Activated CD4-positive, alpha-beta T cell treated with anti-CD3 and anti-CD28 coated beads, Interleukin-2, amount 50 U/mL, for 16 hours (primary cell): Measurements from ENCODE around the gene PABPN1L.

Source experiments
- DNase-seq: peaks from one replicate; pipeline ENCODE4 v3.0.0-alpha.2; 2020

PABPN1L gene, protein sequence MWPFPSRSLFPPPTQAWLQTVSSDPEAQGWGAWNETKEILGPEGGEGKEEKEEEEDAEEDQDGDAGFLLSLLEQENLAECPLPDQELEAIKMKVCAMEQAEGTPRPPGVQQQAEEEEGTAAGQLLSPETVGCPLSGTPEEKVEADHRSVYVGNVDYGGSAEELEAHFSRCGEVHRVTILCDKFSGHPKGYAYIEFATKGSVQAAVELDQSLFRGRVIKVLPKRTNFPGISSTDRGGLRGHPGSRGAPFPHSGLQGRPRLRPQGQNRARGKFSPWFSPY

DNA sequence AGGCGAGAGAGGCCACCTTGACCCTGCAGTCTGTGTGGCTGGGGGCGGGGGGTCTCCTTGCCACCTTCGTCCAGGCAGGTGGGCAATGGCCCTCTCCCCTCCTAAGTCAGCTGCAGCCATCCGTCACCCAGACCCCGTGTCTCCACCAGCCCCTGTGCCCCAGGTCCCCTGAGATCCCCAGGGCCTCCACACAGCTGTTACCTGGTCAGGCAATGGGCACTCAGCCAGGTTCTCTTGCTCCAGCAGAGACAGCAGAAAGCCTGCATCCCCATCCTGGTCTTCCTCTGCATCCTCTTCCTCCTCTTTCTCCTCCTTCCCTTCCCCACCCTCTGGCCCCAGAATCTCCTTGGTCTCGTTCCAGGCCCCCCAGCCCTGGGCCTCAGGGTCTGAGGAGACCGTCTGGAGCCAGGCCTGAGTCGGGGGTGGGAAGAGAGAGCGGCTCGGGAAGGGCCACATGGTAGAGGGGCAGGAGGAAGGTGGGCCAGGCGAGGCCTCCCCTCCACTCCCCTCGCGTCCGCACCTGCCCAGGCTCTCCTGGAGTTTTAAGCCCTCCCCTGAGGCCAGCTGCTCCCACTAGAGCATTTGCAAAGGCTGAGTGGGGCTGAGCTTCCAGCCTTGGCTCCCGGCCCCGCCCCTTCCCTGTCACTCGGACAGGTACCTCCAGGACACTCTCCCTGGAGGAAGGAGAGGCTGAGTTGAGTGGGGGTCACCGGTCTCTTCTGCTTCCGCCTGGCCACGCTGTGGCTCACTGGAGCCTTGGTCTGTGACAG, at the start of gene PABPN1L:
TSS of gene PABPN1L (minus strand) at position 510 of the 770 bp plus-strand sequence. CDS start at position 456, 54 bp downstream.
- DNase-seq: no peak

DNA sequence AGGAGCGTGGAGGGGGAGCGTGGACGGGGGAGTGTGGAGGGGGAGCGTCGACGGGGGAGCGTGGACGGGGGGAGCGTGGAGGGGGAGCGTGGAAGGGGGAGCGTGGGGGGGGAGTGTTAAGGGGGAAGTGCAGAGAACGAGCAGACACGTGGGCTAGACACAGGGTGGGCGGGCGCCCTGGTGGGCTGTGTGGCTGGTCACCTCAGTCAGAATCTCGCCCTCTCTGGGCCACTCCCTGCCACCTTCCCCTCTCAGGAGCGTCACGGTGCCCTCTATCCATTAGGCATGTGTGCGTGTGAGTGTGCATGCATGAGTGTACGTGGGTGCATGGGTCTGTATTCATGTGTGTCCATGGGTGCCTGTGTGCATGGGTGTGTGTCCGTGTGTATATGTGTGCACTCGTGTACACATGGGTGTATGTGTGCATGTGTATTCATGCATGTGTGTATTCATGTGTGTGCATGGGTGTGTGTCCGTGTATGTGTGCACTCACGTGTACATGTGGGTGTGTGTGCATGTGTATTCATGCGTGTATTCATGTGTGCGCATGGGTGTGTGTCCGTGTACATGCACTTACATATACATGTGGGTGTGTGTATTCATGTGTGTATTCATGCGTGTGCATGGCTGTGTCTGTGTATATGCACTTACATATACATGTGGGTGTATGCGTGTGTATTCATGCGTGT, 49.3 kb upstream of the PABPN1L start:
- no peak for DNase-seq

DNA sequence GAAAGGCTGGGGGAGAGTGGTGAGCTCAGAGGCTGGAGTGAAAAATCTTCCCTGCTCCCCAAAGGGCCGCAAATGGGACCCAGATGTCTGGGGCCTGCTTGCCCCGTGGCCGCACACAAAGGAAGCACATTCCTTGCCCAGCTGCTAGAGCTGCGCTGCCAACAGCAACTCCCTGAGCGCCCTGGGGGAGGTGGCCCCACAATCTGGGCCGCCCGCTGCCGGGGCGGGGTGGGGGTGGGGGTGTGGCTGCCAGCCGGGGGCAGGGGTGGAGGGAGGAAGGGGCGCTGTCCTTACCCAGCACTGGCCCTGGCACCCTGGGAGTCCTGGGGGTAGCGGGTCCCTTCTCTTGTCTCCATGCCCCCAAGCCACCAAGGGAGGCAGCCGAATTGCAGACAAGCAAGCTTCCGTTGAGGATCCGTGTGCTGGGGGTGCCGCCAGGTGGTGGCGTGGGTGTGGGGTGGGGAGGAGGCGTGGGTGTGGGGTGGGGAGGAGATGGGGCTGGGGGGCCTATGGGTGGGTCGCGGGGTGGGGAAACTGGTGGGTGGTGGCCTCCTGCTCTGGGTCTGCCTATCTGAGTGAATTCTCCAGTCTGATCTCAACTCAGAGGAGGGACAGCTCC, 48.4 kb upstream of the PABPN1L start:
- DNase-seq: no peak

DNA sequence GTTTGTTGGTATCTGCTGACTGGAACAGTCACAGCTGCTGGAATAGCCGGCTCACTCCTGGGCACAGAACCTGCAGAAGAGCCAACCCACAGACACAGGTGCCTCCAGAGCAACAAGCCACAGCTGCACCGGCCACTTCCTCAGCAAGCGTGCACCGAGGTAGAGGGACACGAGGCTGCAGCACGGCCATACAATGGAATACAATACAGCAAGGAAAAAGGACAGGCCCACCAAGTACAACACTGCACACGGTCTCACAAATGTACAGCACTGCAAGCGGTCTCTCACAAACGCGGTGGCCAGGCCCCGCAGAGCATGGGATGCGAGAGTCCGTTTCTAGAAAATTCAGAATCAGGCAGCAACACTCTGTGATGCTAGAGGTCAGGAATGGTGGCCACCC, 47.4 kb upstream of the PABPN1L start:
- DNase-seq: no peak

DNA sequence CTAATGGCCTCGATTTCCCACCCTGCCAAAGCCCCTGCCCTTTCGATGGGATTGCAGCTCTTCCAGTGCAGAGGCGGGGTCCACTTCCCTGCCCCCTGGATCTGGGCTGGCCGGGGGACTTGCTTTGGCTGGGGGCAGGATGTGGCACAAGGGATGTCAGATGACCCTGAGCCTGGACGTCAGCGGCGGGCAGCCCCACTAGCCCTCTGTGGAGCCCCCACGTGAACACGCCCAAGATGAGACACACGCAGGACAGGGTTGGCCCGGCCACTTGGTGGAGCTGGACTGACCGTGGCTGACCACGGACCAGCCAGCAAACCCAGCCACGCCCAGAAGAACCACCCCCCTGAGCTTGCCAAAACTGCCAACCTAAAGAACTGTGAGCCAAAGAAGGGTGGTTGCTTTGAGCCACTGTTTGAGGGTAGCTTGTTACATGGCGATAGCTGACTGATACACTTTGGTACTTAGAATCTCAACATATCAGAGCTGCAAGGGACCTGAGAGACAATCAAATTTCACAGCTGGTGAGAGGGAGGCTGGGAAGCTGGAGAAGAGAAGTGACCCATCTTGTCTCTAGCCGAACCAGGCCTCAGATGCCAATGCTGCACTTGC, 46.6 kb upstream of the PABPN1L start:
- DNase-seq: no peak

DNA sequence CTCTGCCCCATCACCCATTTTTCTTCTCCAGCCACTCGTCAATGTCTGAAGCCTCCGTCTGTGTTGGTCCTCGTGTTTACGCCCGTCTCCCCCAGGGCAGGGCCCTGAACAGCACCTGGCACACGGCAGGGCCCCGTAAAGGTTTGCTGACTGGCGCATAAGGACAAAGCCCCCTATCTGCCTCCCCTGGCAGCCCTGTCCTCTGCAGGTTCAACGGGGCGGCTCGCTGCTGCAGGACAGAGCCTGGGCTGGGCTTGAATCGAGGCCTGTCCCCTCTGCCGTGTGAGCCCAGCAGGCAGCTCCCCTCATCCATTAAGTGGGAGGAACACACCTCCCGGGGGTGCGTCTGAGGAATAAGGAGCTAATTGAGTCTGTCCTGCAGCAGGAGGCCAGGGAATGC, 46.1 kb upstream of the PABPN1L start:
- no peak for DNase-seq

DNA sequence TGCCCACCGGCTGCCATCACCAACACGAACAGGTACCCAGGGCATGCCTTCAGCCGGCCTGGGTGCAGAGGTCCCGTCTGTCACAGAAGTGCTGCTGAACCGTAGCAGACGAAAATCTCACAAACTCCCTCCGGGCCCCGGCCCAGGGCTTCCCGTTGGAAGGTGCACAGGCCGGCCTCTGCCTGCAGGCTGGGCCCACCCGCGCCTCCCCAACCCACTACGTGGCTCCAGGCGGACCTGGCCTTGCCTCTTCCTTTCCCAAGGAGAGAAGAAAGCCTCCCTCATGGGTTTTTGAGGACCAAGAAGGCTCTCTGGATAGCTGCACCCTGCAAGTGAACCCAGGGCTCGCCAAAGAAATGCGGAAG, 45.5 kb upstream of the PABPN1L start:
- no peak for DNase-seq

DNA sequence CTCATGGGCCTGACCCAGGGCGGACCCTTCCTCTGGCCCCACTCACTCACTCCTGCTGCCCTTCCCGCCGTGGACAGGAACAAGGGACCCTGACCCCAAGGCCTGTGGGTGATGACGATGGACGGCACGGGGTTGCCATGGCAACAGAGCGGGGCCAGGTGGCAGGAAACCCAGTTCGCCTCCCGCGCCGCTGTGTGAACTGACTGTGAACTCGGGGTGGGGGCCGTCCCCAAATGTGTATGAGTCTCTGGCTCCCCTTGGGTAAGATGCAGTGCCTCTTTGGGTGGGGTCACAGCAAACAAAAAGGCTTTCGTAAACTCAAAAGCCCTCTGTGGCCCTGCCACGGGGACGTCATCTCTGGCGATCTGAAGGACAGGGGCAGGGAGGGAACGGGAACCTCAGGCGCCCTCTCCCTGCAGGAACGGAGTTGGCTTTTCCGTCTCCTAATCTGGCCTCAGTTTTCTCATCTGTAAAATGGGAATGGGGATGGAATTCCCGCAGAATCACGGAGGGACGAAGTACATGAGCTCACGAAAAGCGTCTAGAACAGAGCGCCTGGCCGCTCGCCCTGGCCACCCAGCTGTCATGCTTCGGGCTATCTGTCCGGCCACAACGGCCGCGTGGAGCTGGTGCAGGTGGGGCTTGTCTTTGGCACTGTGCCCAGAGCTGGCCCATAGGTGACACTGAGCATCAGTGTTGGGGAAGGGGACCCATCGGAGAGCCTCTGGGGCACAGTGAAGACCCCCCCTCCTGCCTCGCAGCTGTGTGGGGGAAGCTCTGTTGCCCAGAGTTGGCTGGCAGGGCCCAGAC, 44.9 kb upstream of the PABPN1L start:
- DNase-seq: no peak

DNA sequence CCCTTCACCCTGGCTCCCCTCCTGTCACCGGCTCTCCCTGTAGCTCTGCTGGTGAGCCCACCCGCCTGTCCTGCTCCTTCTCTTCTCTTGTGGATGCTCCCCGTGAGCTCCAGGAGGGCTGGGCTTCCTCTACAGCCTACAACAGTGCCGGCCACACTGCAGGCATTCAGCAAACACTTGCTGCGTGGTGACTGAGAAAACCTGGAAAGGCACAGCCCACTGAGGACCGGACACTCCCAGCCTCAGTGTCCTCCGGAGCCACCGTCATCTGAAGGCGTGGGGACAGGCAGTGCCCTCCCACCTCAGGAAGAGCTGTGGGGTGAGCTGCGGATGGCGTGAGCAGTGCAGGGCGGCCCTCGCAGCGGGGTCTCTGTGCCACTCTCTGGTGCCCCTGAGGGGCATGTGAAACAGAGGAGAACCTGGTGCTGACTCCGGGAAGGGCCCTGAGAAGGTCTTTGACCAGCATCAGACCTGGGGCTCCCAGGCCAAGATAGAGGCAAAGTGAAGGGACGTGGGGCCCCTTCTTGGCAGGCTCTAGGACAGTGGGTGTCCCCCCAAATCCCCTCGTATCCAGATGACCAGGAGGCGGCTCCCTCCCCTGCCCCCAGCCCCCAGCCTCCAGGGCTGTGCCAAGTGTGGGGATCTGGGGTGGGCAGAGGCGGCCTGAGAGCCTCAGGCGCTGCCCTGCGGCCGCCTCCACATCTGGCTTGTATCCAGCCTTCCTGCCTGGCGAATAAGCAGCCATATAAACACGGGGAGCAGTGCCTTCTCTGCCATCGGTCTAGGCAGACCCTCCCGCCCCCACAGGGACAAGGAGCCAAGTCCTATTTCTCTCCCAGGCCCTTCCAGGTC, 44.0 kb upstream of the PABPN1L start:
- DNase-seq: no peak

DNA sequence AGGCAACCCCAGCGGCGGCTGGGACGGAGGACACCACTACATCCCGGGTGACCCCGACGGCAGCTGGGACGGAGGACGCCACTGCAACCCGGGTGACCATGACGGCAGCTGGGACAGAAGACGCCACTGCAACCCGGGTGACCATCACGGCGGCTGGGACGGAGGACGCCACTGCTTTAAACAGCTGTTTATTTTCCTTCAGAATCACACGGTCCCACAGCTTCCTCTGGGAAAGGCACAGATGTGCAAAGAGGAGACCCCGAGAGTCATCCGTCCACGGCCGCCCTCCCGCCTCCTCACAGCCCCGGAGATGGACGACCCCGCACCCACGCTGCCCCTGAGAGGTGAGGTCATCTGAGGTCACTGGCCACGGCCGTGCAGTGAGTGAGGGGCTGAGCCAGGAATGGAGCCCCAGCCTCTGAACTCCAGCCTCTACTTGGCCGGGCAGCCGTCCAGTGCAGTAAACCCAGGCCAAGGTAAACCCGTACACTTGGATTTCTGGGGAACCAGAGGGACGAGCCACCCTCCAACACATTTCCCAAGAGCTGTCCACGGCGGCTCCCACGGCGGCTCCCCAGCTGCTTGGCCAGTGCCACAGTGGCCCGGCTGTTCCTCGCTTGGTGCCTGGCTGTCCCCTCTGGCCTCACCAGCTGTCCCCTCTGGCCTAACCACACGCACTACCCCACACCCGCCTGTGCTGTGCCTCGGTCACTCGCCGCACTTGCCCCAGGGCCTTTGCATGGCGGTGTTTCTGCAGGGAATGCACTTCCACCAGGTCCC, 43.2 kb upstream of the PABPN1L start:
- no peak for DNase-seq

DNA sequence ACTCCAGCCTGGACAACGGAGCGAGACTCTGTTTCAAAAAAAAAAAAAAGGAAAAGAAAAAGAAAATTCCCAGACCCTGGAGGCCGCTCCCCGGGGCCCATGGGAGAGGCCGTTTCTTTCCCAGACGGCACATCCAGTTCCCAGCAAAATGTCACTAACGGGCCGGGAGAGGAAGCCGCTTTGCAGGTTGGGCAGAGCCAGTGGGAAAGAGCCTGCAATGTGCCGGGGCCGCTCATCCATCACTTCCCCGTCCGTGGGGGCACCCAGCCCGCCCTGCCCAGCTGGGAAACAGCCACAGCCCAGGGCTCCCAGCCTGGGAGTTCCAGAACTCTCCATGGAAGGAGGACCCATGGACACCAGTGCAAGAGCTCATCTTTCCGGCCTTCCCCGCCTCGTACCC, 41.8 kb upstream of the PABPN1L start:
- no peak for DNase-seq

DNA sequence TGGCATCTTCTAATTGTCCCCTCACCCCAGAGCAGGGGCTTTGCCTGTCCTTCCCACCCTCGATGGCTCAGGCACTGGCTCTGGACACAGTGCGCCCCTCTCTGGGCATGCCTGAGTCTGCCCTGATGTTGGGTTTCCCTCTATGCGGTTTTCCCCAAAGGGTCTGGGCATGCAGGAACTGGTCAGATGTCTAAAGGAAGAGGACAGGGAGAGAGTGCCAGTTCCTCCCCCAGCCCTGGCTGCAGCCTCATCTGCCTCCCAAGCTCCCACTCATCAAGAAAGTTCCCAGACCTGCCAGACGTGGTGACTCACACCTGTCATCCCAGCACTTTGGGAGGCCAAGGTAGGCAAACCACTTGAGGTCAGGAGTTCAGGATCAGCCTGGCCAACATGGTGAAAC, 41.3 kb upstream of the PABPN1L start:
- no peak for DNase-seq

DNA sequence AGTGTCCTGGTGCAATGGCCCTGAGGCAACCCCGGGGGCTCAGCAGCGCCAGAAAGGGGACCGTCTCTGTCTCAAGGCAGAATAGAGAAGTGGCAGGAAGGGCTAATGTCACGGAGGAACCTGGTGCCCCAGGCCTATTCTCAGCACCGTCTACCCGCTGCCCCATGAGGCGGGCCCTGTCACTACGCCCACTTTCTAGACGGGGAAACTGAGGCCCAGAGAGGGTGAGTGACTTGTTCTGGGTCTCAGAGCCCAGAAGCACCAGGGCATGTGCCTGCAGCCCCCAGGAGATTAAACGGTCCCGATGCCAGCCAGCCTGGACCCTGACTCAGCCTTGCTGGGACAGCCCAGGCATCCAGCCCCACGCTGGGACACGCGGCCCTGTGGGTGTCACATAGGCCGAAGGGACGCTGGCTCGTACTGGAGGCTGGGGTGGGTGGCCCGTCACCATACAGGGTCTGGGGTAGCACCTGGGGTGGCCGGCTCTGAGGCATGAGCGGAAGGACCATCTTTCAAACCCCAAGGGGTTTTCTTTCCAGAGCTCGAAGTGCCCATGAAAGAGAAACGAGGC, 40.2 kb upstream of the PABPN1L start:
- DNase-seq: no peak

DNA sequence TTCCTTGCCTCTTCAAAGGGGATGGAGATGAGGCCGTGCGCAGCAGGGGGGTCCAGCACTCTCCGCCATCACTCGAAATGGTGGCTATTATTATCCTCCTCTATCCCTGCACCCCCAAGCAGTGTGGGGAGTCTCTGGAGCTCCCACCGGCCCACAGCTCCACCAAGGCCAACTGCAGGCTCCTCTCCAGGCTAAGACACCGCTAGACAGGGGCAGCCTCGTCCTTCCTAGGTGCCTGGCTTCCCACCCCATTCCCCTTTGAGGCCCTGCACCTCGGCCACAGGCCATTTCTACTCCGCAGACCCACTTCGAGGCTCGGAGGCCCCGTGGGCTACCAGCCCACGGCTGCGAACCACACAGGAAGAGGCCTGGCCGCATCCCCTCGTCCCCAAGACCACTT, 39.6 kb upstream of the PABPN1L start:
- DNase-seq: no peak

DNA sequence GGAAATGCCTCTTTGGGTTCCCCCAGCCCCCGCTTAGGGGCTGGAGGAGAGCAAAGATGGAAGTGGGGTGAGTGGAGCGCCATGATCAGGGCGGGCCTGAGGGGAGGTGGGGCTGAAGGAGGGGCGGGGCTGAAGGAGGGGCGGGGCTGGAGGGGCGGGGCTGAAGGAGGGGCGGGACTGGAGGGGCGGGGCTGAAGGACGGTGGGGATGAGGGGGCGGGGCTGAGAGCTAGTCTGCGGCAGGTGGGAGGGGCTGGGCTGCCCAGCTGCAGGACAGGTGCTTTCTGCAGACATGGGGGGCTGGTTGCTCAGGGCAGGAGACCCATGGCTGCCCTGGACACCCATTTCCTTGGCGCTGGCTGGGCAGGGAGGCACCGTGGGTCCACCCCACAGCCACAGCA, 39.1 kb upstream of the PABPN1L start:
- peak; percentile 10 for DNase-seq

DNA sequence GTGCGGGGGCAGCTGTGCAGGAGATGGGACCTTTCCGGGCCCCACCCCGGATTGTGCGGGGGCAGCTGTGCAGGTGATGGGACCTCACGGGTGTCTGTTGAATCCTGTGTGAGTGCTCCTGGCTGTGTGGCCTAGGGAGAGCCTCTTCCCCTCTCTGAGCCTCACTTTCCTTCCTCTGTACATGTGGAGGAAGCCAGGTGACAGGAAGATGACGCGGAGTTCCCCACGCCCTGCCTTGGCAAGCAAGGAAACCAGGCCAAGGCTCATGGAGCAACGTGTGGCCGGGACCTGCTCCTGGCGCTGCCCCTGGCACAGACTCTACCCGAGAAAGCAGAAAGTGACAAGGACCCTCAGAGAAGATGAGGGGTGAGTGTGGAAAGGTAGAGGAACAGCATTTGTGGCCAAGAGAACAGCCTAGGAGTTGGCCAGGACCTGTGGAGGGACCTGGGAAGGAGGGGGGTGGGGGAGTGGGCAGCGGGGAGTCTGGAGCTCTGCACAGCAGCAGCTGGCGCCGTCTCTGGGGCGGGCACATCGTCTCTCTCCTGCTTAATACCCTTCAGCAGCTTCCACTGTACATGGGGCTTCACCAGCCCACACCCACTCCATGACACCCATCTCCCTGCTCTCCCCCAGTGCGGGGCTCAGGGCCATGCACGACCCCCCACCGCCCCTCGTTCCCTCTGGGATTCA, 38.4 kb upstream of the PABPN1L start:
- no peak for DNase-seq

DNA sequence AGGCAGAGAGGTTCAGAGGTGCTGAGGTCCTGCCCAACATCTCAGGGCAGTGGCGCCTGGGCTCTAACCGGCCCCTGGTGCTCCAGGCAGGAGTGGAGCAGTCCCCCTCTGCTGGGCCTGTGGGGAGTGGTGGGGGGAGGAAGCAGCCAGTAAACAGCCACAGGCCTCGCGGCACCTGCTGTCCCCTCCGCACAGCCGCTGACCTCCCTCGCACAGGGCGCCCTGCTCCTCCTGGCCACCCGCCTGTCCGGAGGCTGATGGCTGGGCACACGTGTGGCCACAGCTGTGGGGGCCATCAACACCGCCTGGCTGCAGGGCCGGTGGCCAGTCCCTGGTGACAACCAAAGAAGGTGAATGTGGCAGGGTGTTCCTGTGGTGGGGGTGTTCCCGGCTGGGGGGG, 36.8 kb upstream of the PABPN1L start:
- DNase-seq: no peak

DNA sequence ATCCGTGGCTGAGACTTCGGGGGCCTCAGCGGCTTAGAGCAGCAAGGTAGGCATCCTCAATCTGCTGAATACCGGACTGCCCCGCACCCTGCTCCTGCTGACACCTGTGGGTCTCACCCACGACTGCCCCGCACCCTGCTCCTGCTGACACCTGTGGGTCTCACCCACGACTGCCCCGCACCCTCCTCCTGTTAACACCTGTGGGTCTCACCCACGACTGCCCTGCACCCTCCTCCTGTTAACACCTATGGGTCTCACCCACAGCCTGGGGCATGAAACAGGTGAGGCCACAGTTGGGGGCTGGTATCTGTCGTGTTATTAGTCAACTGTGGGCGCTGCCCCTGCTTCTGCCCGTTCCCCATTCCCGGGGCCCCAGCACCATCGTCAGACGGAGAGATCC, 36.3 kb upstream of the PABPN1L start:
- DNase-seq: no peak

DNA sequence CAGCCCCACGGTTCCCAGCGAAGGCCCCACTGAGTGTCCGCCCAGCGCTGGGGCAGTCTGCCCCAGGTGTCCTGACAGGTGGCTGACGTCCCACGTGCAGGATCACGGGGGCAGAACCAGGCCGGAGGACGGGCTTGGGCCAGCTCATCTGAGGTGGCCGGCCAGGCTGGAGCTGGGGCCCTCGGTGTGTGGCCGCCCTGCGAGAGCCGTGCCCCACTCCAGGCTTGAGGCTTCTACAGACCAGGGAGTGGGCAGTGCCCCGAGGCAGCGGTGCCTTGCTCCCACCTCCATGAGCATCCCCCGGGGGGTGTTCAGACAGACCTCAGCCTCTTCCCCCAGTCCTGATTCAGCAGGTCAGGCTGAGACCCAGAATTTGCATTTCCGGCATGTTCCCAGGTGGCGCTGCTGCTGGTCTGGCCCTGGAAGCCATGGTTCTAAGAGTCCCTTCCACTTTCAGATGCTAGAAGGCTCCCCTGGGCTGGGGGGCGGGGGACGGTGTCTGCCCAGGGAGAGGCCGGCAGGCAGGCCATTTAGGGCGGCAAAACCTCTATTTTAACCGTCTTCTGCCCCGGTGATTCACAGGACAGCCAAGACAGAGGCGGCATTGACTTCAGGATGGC, 35.4 kb upstream of the PABPN1L start:
- no peak for DNase-seq
